Smooth muscle cell (in vitro differentiated cells): ENCODE results near the gene DNAAF3. TPM values are rescaled to one million over a fixed set of nuclear protein-coding genes. Genes with fewer than 3 reads are reported as not detected.

Experiments
- DNase-seq: peaks from one replicate; lab custom pipeline; 2025; ENCODE audit not compliant: unreplicated experiment; lab: John Stamatoyannopoulos, UW
- H2AFZ ChIP-seq: fragments of 200-600 bp; sonication (generic); 2 replicates; pipeline ENCODE4 v1.6.0; 2016; ENCODE audit warnings: antibody characterized with exemption, low read depth, mild to moderate bottlenecking
- H3F3A ChIP-seq: fragments of 200-600 bp; sonication (generic); 2 replicates; pipeline ENCODE4 v1.6.0; 2017; ENCODE audit warnings: antibody characterized with exemption, low read depth
- H3K27ac ChIP-seq: fragments of 200-600 bp; sonication (generic); 2 replicates; pipeline ENCODE4 v1.5.1; 2016; ENCODE audit warnings: low read depth, mild to moderate bottlenecking
- H3K27me3 ChIP-seq: fragments of 200-600 bp; sonication (generic); 2 replicates; pipeline ENCODE4 v1.6.1; 2016; ENCODE audit warnings: low read depth, mild to moderate bottlenecking
- H3K36me3 ChIP-seq: fragments of 200-600 bp; sonication (generic); 2 replicates; pipeline ENCODE4 v1.5.1; 2016; ENCODE audit warnings: low read depth
- H3K4me1 ChIP-seq: fragments of 200-600 bp; sonication (generic); 2 replicates; pipeline ENCODE4 v1.5.1; 2016; ENCODE audit warnings: low read depth
- H3K4me2 ChIP-seq: fragments of 200-600 bp; sonication (generic); 2 replicates; pipeline ENCODE4 v1.6.0; 2016; ENCODE audit warnings: mild to moderate bottlenecking
- H3K4me3 ChIP-seq: fragments of 200-600 bp; sonication (generic); 2 replicates; pipeline ENCODE4 v1.5.1; 2016; ENCODE audit warnings: mild to moderate bottlenecking
- H3K79me2 ChIP-seq: fragments of 200-600 bp; sonication (generic); 2 replicates; pipeline ENCODE4 v1.6.0; 2016; ENCODE audit warnings: low read depth, mild to moderate bottlenecking
- H3K9ac ChIP-seq: fragments of 200-600 bp; sonication (generic); 2 replicates; pipeline ENCODE4 v1.6.0; 2016; ENCODE audit warnings: low read depth
- H3K9me3 ChIP-seq: fragments of 200-600 bp; sonication (generic); replicated peaks from 2 replicates; pipeline ENCODE4 v1.5.1; 2016; ENCODE audit warnings: low read depth
- H4K20me1 ChIP-seq: fragments of 200-600 bp; sonication (generic); 2 replicates; pipeline ENCODE4 v1.6.0; 2016; ENCODE audit warnings: low read depth
- WGBS: methylation state at CpG from one replicate; pipeline ENCODE4 v1.1.7; 2016; ENCODE audit warnings: low lambda C conversion rate; 5-methylcytosine and 5-hydroxymethylcytosine counted together
- polyA plus RNA-seq: library from polyadenylated mRNA; unstranded; fragments of >200 nt; fragmentation: Nextera tagmentation; extraction: Ambion mirVana; gene quantifications from 2 replicates; pipeline ENCODE4 v1.2.1, GENCODE V29; 2016
- total RNA-seq: library from RNA; depleted of rRNA; stranded (reverse); fragments of >200 nt; gene quantifications from 2 replicates; pipeline ENCODE4 v1.2.3, GENCODE V29; 2014
- TF ChIP-seq, protein P1 (sequence below): fragments of 200-600 bp; sonication (generic); IDR thresholded peaks from 2 replicates; pipeline ENCODE4 v1.5.1; 2017; ENCODE audit warnings: borderline replicate concordance, mild to moderate bottlenecking, antibody characterized with exemption; ENCODE audit not compliant: insufficient read depth, poor library complexity, severe bottlenecking

DNAAF3 gene
- total and polyA plus RNA-seq, 2 experiments from 2014 or later: 1.3 to 1.4 TPM

DNA sequence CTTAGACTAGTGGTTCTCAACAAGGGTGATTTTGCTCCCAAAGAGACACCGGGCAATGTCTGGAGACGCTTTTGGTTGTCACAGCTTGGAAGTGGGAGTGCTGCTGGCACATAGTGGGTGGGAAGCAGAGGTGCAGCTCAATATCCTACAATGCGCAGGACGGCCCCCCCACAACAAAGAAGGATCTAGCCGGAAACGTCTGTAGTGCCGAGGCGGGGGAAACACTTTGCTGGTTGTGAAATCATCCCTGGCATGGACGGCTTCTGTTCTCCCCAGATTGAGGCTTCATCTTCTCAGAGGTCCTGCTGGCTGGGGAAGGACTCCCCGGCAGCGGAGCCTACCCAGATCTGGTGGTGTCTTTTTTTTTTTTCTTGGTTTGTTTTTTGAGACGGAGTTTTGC lies 27.1 kb upstream of the DNAAF3 start:
- no peak overlapping the region for H3K4me2 ChIP-seq
- no peak overlapping the region for H2AFZ ChIP-seq
- H3K27me3 ChIP-seq: no peaks in the 10 kb centered on the region
- H3K9ac ChIP-seq: no peak overlapping the region
- H3K36me3 ChIP-seq: no peaks in the 10 kb centered on the region
- H3K79me2 ChIP-seq: no peaks in the 10 kb centered on the region
- H3K4me1 ChIP-seq: no peaks in the 10 kb centered on the region
- no peak overlapping the region for H3K27ac ChIP-seq
- no peak for DNase-seq
- no peaks in the 10 kb centered on the region for H3K9me3 ChIP-seq
- no peaks in the 10 kb centered on the region for H4K20me1 ChIP-seq
- 89% methylated on average over 12 of the region's 12 CpGs for WGBS
- no peak overlapping the region for H3K4me3 ChIP-seq
- no peaks in the 10 kb centered on the region for H3F3A ChIP-seq
- TF ChIP-seq, protein P1, sequence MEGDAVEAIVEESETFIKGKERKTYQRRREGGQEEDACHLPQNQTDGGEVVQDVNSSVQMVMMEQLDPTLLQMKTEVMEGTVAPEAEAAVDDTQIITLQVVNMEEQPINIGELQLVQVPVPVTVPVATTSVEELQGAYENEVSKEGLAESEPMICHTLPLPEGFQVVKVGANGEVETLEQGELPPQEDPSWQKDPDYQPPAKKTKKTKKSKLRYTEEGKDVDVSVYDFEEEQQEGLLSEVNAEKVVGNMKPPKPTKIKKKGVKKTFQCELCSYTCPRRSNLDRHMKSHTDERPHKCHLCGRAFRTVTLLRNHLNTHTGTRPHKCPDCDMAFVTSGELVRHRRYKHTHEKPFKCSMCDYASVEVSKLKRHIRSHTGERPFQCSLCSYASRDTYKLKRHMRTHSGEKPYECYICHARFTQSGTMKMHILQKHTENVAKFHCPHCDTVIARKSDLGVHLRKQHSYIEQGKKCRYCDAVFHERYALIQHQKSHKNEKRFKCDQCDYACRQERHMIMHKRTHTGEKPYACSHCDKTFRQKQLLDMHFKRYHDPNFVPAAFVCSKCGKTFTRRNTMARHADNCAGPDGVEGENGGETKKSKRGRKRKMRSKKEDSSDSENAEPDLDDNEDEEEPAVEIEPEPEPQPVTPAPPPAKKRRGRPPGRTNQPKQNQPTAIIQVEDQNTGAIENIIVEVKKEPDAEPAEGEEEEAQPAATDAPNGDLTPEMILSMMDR: no peak

DNA sequence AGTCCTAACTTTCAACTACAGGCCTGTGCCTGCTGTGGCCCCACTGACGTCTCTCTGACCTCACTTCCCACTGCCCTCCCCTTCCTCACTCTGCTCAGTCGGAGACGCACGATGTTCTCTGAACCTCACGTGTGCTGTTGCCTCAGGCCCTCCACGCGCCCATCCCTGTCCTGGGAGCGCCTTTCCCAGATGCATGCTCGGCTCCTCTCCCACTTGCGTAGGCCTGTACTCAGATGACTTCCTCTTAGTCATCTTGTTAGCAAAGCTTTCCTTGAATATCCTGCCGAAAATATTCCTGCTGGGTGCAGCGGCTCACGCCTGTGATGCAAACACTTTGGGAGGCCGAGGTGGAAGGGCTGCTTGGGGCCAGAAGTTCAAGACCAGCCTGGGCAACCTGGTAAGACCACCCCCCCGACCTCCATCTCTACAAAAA lies 23.0 kb upstream of the DNAAF3 start:
- H3F3A ChIP-seq: no peaks in the 10 kb centered on the region
- no peaks in the 10 kb centered on the region for H3K36me3 ChIP-seq
- H3K4me1 ChIP-seq: no peaks in the 10 kb centered on the region
- no peaks in the 10 kb centered on the region for H3K27me3 ChIP-seq
- 47% methylated on average over 15 of the region's 15 CpGs for WGBS
- TF ChIP-seq, protein P1: no peak
- DNase-seq: no peak
- H3K9me3 ChIP-seq: no peaks in the 10 kb centered on the region
- no peak overlapping the region for H3K27ac ChIP-seq
- H3K9ac ChIP-seq: no peak overlapping the region
- no peaks in the 10 kb centered on the region for H3K79me2 ChIP-seq
- no peak overlapping the region for H2AFZ ChIP-seq
- H3K4me3 ChIP-seq: no peak overlapping the region
- H3K4me2 ChIP-seq: no peak overlapping the region
- no peaks in the 10 kb centered on the region for H4K20me1 ChIP-seq

DNA sequence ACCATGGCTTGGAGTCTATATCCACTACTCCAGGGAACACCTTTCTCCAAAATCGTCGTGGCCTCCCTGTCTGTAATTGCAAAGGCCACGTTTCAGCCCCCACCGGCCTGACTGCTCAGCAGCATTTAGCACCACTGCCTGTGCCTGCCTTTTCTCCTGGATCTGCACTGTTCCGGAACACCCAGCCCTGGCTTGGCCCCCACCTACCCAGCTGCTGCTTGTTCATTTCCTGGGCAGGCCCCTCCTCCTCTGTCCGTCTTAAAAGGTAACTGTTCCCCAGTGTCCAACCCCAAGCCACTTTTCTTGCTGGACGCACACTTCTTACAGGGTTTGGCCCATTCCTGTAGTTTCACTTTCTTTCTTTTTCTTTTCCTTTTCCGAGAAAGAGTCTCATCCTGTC lies 22.2 kb upstream of the DNAAF3 start:
- H3K4me3 ChIP-seq: no peak overlapping the region

DNA sequence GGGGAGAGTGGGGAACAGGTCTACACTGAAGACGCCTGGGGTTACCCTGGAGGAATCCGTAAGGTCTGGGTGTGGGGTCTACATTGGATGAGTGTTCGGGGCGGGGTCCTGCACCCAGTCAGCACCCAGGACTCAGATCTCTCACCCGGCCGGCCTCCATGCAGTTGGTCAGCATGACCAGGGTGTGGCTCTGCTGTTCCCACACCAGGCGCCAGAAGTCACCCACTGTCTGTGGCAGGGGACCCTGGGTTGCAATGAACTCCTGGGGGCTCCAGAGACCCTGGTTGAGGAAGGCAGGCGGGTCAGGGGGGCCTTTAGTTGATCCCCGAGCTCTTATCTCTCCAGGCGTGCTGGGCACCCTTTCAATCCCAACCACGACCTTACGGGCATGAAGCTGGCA lies 19.7 kb upstream of the DNAAF3 start:
- H3K4me3 ChIP-seq: no peak overlapping the region
- no peaks in the 10 kb centered on the region for H3K4me1 ChIP-seq
- H3K79me2 ChIP-seq: no peaks in the 10 kb centered on the region
- peaks cover 16% of the 10 kb centered on the region for H3K27me3 ChIP-seq
- no peak overlapping the region for H2AFZ ChIP-seq
- H4K20me1 ChIP-seq: no peaks in the 10 kb centered on the region
- WGBS: 82% methylated on average over 10 of the region's 12 CpGs
- no peaks in the 10 kb centered on the region for H3K9me3 ChIP-seq
- no peaks in the 10 kb centered on the region for H3K36me3 ChIP-seq
- TF ChIP-seq, protein P1: no peak
- H3K9ac ChIP-seq: no peak overlapping the region
- H3K27ac ChIP-seq: no peak overlapping the region
- H3K4me2 ChIP-seq: no peak overlapping the region
- H3F3A ChIP-seq: no peaks in the 10 kb centered on the region
- DNase-seq: no peak

More for the DNA sequence above, 22.2 kb upstream of the DNAAF3 start:
- Histone ChIP-seq H3K4me1 (no peaks in the 10 kb centered on the region), H3K9ac (no peak overlapping the region), H3K9me3 (no peaks in the 10 kb centered on the region), H3K79me2 (no peaks in the 10 kb centered on the region), H4K20me1 (no peaks in the 10 kb centered on the region), H3F3A (no peaks in the 10 kb centered on the region), H3K27ac (no peak overlapping the region), H3K36me3 (no peaks in the 10 kb centered on the region), H3K27me3 (no peaks in the 10 kb centered on the region), H2AFZ (no peak overlapping the region), H3K4me2 (no peak overlapping the region)
- no peak for DNase-seq
- TF ChIP-seq, protein P1: no peak
- WGBS: 78% methylated on average over 8 of the region's 8 CpGs
